ENCODE results near the gene TRPM1.

Gene TRPM1

DNA sequence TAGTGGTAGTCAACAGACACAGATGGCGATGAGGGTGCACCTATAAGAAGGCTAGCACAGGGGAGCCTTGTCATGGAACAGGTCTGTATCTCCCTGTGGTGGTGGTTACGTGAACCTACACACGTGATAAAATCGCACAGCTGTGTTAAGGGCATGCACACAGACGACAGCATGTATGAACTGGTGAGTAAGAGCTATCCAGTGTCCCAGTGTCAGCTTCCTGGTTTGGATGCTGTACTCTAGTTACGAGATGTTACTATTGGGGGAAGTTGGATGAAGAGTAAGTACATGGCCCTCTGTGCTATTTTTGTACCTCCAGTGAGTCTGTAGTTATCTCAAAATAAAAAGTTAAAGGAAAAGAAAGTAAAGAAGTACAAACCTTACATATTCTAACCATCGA lies 148.3 kb downstream of the TRPM1 start:
- no peaks in the 10 kb centered on the region for H3K27me3 Mint-ChIP-seq
- H3K4me1 Mint-ChIP-seq, result peaks cover 12% of the 10 kb centered on the region
- no peak overlapping the region for H3K27ac Mint-ChIP-seq
- H3K36me3 Mint-ChIP-seq (ENCODE audit: low read depth), result peaks cover 58% of the 10 kb centered on the region
- DNase-seq (no peak), ATAC-seq (no peak)
- no peak overlapping the region for H3K4me3 Mint-ChIP-seq
- H3K9me3 Mint-ChIP-seq, result no peaks in the 10 kb centered on the region

All from activated naive CD8-positive, alpha-beta T cell treated with anti-CD3 and anti-CD28 coated beads, Interleukin-2, amount 50 U/mL, for 24 hours (primary cell).